Measurements from ENCODE around the gene CBFA2T2.
A peak's percentile ranks its signal among the peaks of the same experiment; 100 is the strongest.
"Not testable (repeated sequence)": the region's sequence is repeated elsewhere in the genome, so short reads cannot be mapped to it uniquely, and the experiment has no call there.

The CBFA2T2 gene

DNA sequence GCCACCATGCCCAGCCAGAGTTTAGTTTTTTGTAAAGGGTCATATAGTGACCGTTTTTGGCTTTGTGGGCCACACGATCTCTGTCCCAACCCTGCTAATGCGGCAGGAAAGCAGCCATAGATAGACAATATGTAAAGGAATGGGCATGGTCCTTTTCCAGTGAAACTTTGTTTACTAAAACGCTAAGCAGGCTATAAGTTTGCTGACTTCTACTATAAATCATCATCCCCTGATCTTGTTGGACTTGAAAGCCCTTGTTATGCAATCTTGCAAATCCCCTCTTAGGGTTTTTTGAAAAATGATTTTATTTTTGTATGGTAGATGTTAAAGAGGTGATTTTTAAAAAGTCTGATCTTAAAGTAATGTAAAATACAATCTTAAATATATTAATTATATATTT, 63.6 kb downstream of the CBFA2T2 start:
- DNase-seq = no peak

DNA sequence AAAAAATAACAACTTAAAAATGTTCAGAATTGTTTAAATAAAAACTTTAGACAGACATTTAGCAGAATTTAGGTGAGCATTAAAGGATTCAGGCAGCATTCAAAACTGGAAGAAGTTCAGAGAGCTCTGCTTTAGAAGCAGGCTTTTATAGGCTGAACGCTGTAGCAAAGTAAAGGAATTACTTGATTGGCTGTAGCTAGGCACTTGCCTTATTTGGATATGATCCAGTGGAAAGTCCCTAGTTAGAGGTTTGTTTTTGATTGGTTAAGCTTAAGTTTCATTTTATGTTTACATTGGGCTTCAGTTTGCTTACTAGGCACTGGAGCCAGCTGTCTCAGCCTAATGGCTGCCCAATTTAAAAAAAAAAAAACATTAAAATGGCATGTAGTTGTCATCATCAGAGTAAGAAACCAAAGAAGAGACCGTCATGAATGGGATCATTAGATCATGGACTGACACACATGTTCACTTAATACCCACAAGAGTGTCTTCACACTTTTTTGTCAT, 65.1 kb downstream of the CBFA2T2 start:
- peak; percentile 95 for DNase-seq

DNA sequence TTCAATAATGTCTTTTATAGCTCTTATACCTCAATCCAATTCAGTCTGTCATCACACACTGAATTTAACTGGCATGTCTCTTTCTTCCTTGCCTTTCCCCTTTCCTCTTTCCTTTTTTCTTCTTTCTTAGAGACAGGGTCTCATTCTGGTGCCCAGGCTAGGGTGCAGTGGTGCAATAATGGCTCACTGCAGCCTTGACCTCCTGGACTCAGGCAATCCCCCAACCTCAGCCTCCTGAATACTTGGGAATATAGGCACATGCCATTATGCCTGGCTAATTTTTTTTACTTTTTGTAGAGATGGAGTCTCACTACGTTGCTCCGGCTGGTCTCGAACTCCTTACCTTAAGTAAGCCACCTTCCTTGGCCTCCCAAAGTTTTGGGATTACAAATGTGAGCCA, 65.9 kb downstream of the CBFA2T2 start:
- DNase-seq = no peak

DNA sequence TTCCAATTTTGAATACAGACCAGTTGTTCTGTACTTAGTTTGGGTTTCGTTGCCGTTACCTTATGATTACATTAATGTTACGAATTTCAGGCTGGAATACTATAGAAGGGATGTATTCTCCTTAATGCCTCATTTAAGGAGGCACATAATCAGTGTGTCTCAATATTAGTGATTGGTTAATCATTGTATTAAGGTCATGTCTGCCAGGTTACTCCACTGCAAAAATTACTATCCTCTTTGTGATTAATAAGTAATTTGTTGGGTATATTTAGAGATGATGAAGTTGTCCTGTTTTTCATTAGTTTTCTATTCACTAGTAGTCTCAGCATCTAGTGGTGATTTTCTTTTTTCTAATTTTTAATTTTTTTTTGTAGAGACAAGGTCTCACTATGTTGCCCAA, 66.3 kb downstream of the CBFA2T2 start:
- DNase-seq = no peak

DNA sequence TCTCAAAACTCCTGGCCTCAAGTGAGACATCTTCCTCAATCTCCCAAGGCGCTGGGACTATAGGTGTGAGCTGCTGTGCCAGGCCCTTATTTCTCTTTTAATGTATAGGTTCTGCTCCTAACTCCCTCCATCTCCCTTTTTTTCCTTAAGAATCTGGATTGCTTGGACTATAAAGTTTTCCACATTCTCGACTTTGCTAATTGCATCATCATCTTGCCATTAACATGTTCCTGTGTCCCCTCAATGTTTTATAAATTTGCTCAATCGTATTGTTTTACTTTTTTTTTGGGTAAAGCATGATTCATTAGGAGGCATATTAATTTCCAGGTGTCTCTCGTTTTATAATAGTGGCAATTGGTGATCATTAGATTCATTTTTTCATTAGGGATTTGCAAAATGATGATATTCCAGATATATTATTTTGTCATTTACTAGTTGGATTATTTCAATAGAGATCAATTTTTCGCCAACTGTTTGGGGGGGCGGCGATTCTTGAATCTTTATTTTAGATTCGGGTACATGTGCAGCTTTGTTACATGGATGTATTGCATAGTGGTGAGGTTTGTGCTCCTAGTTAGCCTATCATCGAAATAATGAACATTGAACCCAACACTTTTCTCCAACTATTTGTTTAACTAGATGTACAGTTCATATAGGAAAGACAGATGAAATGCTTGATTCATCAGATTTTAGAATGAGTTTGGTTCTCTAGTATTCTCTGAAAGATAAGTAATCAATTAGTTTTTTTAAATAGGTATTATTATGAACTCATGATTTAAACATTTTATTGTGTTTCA, 68.7 kb downstream of the CBFA2T2 start:
- no peak for DNase-seq

DNA sequence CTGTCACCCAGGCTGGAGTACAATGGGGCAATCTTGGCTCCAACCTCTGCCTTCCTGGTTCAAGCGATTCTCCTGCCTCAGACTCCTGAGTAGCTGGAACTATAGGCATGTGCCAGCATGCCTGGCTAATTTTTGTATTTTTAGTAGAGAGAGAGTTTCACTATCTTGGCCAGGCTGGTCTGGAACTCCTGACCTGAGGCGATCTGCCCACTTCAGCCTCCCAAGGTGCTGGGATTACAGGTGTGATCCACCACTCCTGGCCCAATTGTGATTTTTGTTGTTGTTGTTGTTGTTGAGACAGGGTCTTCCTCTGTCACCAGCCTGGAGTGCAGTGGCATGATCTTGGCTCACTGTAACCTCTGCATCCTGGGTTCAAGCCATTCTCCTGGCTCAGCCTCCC, 69.3 kb downstream of the CBFA2T2 start:
- DNase-seq = no peak

DNA sequence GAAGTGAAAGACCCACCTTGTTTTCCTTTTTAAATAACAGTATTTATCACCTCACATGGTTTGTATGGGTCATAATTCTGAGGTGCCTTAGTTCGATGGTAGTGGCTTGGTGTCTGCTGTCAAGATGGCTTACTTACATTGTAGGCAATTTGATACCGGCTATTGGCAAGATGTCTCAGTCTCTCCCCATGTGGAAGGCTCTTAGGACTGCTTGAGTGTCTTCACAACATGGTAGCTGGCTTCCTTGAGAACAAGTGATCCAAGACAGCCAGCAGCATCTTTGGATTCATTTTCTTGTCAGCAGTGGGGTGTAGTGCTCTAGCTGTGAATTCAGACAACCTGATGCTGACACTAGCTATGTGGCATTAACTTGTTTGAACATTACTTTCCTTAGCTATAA, 70.1 kb downstream of the CBFA2T2 start:
- DNase-seq = no peak

DNA sequence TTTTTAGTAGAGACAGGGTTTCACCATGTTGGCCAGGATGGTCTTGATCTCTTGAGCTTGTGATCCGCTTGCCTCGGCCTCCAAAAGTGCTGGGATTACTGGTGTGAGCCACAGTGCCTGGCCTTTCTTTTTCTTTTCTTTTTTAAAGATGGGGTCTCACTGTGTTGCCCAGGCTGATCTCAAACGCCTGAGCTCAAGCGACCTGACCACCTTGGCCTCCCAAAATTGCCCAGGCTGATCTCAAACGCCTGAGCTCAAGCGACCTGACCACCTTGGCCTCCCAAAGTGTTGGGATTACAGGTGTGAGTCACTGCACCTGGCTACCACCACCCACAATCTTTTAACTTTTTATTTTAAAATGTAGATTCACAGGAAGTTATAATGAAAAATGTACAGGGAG, 71.2 kb downstream of the CBFA2T2 start:
- DNase-seq = not testable (repeated sequence)

DNA sequence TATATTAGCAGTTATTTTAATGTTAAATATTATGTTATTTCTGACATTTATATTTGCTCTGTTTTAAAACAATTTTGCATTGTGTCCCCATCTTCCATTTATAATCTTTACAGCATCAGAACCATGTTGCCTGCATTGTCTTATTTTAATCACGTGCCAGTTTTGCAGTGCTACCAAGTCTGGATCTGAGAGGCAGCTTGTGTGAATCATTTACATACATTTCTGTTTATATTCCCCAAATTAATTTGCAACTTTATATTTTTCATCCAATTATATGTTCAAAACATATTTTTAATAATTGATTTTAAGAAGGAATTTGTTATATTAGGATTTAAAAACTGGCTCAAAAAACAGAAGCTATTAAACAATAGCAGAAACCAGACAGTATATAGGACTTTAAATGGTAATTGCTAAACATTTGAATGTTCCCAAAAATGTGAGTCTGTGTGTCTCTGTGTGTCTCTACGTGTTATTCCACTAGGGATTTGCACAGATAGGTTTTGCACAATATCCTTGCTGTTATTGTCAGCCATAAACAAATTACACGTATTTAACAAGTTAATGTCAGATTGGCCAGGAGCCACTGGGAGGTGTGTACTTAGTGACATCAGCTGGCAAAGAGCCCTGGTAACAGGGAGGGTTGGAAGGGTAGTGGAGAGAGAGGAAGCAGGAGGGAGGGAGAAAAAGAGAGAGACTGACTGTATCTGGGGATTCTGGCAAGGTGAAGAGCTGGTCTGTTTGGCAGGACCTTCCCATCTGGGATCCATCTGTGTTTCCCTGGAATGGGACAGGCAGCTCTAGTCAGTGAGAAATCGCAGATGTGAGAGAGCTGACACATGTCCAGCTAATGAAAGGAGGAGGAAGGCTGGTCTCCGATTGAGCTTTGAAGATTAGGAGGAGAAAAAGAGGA, 72.1 kb downstream of the CBFA2T2 start:
- peak; percentile 98 for DNase-seq

DNA sequence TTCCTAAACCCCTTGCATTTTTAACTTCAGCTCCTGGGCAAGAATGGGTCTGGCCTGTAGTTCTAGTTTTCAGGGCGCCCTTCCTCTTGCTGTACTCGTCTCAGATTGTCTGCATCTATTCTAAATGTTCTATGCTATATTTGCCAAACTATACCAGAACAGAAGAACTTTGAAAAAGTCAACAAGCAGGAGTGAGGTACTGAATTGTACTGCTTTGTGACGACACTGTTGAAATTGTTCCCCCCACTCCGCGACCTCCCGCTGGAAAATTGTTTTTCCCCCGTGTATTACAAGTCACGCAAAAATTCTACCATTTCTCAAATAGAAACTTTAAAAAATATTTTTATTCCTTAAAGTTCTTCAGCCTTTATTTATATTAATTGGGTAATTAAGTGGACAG, 73.9 kb downstream of the CBFA2T2 start:
- DNase-seq = no peak

DNA sequence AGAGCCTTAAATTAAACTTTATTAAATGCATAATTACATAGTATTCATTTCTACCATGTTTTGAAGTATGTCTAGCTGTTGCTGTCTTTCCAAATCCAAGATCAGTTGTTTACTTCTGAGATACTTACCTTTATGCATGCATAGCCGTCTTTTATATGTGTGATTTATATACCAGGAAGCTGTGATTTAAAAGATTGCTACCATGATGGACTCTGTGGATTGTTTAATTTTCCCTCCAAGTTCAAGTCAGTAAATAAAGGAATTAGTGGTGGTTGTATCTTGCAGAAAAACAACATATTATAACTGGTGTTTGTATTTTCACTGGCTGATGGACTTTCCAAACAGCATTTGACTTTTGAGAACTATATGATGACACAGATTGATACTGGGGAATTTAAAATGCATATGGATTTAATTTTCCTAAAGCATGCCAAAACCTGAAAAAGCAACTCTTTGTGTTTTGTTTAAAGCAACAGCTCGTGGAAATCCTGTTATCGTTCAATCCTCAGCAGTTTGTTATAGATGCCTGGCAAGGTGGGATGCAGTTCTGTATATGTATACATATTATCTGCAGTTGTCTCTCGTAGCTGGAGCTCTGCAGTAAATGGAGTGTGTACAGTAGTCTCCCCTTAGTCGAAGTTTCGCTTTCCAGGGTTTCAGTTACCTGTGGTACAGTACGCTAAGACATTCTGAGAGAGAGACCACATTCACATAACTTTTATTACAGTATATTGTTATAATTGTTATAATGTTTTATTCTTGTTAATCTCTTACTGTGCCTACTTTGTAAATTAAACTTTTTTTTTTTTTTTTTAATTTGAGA, 77.1 kb downstream of the CBFA2T2 start:
- DNase-seq = peak; percentile 11

DNA sequence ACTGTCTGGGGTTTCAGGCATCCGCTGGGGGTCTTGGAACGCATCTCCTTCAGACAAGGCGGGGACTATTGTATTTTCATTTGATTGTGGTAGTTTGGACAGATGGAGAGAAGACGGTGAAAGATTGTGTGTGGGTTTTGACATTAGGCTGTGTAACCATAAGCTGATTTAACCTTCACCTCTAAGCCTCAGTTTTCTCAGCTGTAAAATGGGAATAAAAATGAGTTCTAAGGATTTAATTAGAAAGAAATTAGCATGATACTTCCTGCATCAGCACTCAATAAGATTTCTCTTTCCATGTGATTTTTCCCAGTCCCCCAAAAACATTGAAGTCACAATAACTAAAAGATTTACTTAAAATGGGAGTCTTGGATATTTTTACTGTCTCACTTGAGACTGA, 78.1 kb downstream of the CBFA2T2 start:
- no peak for DNase-seq

DNA sequence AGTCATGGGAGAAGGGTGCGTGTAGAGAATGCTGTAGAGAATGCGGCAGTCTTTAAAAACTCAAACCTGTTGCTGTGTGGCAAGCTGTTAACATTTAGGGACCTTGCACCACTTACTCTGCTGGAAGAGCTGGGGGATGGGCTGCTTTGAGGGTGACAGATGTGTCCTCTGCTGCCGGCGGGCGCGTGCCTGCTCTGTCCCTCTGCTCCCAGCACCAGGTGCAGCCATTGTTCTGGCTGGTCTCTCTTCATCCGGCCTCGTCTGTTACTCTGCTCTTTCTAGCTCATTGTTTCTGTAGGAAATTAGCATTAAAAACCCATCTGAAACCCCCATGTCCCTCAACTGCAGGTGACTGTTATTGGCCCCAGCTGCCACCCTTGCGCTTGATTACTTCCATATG, 78.5 kb downstream of the CBFA2T2 start:
- DNase-seq = peak; percentile 93

DNA sequence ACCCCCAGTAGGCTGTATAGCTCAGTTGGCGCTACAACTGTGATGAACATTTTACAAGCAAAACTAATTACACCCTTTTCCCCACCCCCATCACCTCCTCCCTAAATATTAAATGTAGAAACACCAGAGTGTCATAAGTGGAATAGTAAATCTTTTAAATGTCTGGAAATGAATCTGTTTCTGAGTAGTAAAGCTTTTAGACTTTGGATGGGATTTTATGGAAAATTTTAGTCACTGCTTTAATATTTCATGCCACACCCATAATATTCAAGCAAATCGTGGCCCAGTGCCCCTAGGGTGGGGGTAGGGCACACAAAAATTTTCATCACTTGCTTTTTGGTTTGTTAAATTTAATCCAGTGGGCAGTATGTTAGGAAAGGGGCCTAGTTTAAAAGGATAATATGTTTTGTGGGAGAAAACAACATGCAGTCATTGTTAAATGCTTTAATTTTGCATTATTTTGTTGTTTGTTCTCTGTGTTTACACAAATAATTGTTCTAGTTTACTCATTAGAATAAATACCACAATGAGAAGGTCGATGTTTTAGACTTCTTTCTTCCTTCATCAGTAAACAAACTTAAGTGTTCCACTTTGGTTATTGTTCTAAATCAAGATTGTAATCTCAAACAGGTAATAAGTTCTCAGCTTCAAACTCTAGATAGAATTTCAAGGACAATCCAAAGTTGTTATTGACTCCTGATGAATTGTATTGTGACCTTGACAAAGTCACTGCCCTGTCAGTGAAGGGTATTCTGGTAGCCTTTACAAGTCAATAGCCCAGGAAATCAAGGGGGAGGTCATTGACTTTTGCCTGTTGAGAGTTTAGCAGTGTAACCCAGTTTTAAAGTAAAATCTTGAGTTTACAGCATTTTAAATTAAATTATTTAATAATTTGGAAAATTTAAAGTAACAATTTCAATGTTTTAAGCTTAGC, 79.2 kb downstream of the CBFA2T2 start:
- no peak for DNase-seq

DNA sequence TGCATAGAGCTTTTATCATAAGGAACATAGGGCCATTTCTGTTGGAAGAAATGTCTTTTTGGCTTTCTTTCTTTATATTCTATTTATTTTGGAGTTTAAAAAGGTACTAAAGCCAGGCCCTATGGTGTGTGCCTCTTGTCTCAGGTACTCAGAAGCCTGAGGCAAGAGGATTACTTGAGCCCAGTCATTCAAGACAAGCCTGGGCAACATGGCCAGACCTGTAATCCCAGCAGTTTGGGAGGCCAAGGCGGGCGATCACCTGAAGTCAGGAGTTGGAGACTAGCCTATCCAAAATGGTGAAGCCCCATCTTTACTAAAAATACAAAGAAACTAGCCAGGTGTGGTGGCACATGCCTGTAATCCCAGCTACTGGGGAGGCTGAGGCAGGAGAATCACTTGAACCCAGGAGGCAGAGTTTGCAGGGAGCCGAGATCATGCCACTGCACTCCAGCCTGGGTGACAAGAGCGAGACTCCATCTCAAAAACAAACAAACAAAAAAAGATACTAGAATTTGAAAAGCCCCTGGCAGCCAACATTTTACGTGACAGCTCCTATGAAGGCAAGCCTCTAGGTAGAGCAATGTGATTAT, 80.0 kb downstream of the CBFA2T2 start:
- no peak for DNase-seq

DNA sequence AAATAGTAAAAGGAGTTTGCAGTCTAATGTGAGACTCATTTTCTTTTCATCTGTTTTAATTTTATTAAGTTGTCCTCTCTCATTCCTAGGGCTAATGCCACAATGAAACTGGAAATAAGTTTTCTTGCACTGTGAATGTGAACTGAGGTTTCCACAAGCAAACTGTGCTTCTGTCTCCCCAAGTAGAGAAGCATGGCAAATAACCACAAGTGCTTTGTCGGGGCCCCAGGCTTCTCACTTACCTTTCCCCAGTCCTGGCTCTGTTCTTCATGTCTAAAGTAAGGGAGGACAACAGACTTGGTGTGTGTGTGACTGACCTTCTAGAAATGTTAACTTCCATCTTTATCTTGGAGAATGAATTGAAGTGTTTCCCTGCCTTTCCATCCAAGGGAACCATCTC, 80.8 kb downstream of the CBFA2T2 start:
- no peak for DNase-seq

DNA sequence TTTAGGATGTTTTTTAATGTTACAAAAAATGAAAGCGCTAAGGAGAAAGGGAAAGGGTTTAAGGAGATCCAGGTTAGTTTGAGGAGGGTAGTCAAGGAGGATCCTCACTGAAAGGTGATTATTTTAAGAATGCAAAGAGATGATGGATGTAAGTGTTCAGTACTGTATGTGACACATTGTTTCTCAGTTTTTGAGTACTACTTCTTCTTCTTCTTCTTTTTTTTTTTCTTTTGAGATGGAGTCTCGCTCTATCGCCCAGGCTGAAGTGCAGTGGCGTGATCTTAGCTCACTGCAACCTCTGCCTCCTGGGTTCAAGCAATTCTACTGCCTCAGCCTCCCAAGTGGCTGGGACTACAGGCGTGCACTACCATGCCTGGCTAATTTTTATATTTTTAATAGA, 83.4 kb downstream of the CBFA2T2 start:
- not testable (repeated sequence) for DNase-seq

DNA sequence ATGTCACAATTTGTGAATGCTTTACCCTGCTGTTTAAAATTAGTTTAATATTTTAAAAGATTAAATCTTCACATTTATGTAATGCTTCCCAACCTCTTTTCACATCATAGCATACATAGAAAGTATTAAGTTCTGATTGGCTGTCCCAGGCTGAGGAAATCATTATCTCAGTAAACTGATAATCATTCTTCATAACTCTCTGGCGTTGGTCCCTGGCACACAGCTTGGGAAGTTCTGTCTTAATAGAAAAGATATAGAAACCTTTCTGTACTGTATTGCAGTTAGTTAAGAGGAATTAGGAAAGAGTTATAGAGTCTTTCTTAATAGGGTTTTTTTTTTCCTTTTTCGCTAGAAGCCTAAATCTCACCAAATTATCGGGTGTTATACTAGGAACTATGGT, 85.4 kb downstream of the CBFA2T2 start:
- DNase-seq = no peak

DNA sequence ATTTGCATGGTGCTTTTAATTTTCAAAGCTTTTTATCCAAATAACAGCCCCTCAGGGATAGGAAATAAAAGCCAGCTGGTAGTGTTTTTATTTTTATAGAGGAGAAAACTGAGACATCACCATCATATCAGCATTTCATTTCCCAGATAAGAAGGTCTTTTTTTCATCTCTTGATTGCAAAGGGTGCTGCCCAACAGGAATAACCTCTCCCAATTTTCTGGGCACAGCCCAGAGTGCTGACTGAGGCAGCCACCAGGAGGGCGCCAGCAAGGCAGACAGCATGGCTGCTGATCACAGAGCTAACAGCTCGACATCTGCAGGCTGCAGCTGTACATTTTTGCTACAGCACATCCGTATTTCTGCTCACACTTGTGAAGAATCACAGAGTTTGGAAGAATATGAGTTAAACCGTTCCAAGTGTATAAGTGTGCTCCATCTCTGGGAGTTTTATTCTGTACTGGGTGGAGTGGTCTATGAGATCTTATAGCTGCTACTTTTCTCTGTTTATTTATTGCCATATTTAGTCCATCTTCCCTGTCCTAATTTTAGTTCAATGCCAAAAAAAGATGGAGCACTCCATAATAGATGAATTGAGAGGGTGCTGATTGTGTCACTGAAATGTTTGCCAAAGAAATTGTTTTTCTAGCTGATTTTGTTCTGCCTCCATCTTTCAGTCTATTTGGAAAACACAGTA, 86.7 kb downstream of the CBFA2T2 start:
- peak; percentile 74 for DNase-seq

DNA sequence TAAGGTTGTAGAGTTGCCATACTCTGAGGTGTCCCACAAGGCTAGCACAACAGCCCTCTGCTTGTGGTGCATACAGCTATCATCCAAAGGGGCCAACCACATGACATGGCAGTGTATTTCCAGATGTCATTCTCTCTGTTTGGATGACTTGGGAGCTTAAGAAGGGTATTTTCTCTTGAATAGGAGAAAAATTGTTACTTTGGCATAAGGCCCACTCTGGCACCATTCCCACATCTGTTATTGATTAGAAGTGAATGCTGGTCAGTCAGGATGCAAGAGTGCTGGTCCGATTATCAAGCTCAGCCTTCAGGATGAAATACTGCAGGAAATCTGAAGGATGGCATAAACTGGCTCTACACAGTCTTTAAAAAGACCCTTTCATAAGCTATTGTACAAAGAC, 88.6 kb downstream of the CBFA2T2 start:
- no peak for DNase-seq

DNA sequence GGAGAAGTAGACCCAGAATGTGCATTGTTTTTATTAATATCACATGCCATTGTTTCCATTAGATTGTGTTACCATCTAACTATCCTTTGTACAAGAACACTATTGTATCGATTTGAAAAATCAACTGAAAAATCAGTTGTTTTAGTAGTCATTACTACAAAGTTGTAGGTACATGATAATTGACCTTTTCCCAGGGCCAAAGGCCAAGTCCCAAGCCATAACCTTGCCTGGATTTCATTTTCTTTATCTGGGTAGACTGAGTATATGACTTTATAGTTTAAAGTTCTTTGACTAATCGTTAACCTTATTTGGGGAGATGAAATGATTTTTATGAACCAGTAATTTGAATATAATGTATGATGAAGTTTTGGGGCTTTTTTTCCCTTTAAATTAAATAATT, 93.2 kb downstream of the CBFA2T2 start:
- DNase-seq = no peak

All from NCI-H1694 treated with DMSO at 0.1 percent for 48 hours (cell line).